ENCODE measurements around the gene MTHFS. TPM values are rescaled to one million over a fixed set of nuclear protein-coding genes. Genes with fewer than 3 reads are reported as not detected.

The MTHFS gene
- total and polyA plus RNA-seq, 2 donors, result 25.2 to 67.3 TPM

Other genes starting within 250 kb of the MTHFS start
- gene BCL2A1, start 74.2 kb upstream of the MTHFS start, total RNA-seq, result 30.5 TPM
- gene BCL2A1, start 74.2 kb upstream of the MTHFS start, polyA plus RNA-seq, result 25.5 TPM
- 81.9 TPM for gene ZFAND6, start 162.7 kb upstream of the MTHFS start, total RNA-seq
- 97.8 TPM for gene ZFAND6, start 162.7 kb upstream of the MTHFS start, polyA plus RNA-seq

All from thymus (tissue), 2 donors.